A549 (cell line): ENCODE measurements around the gene DAB1.

Experiments used
- CEBPB ChIP-seq, 2 experiments: fragments of >200 bp in 1 of 2; sonication (Bioruptor Twin) in 1 of 2; formaldehyde crosslinking in 1 of 2; IDR thresholded peaks; 2 replicates each; pipeline ENCODE4 v1.6.1; 2012 to 2016
- CHD4 ChIP-seq: fragments of 200-600 bp; sonication (generic); IDR thresholded peaks from 2 replicates; pipeline ENCODE4 v1.6.1; 2016; ENCODE audit warnings: antibody characterized with exemption, mild to moderate bottlenecking, borderline replicate concordance
- JUNB ChIP-seq: fragments of >200 bp; sonication (Bioruptor Twin); formaldehyde crosslinking; IDR thresholded peaks from 2 replicates; pipeline ENCODE4 v1.6.1; 2016
- POLR2A ChIP-seq: IDR thresholded peaks from 2 replicates; pipeline ENCODE4 v1.6.1; 2012; ENCODE audit warnings: mild to moderate bottlenecking, low read length
- RCOR1 ChIP-seq: fragments of 150-350 bp; IDR thresholded peaks from 2 replicates; pipeline ENCODE4 v1.6.1; 2014; ENCODE audit warnings: antibody characterized with exemption, low read length, low read depth
- RFX5 ChIP-seq: fragments of 450-650 bp; IDR thresholded peaks from 2 replicates; pipeline ENCODE4 v1.7.1; 2014; ENCODE audit warnings: antibody characterized with exemption, mild to moderate bottlenecking, moderate library complexity
- RNF2 ChIP-seq: fragments of 200-600 bp; sonication (generic); IDR thresholded peaks from 2 replicates; pipeline ENCODE4 v1.6.1; 2016; ENCODE audit warnings: low read depth, mild to moderate bottlenecking, antibody characterized with exemption, moderate library complexity, borderline replicate concordance
- ZNF302 ChIP-seq: fragments of 250-450 bp; sonication (Bioruptor Pico); IDR thresholded peaks from 2 replicates; pipeline ENCODE4 v1.9.0; 2021; ENCODE audit warnings: inconsistent platforms, mild to moderate bottlenecking, moderate library complexity
- TF ChIP-seq, protein P1 (sequence below): fragments of >200 bp; sonication (Bioruptor Twin); formaldehyde crosslinking; IDR thresholded peaks from 3 replicates; pipeline ENCODE4 v1.5.1; 2016
- TF ChIP-seq, protein P2 (sequence below): fragments of 200-600 bp; sonication (generic); IDR thresholded peaks from 2 replicates; pipeline ENCODE4 v1.6.1; 2016; ENCODE audit warnings: antibody characterized with exemption, mild to moderate bottlenecking, moderate library complexity

DNA sequence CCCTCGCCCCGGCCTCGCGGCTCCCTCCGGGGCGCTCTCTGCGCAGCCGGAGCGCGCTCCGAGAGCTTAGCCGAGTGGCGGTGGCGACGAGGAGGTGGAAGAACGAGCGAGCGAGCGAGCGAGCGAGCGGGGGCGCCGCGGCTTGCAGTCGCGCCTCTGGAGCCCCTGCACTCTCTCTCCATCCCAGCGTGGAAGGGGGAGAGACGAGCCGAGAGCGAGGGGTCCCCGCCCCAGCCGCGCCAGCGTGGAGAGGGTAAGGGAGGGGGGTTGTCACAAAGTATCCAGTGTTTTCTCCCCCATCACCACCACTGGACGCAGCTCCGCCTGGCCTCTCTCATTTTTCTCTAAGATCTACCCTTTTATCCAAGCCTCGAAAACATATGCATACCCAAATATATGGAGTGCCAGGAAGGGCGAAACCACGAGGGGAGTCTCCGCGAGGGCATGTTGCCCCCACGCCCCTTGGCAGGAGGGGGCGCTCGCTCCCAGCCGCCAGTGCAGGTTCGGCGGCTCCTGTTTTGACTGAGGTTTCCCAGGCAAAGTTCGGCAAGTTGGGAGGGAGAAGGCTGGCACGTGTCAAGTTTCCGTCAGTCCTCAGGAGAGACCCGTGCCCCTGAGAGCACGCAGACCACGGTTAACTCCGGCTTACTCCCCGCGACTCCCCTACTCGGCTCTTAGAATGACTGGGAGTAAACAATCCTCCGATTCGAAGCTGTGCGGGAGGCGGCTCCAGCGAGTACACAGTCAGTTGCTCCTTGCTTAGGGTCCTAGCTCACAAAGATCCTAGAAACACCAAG is 569 bp upstream of the DAB1 start:
- TF ChIP-seq RNF2 = no peak
- TF ChIP-seq, protein P1, sequence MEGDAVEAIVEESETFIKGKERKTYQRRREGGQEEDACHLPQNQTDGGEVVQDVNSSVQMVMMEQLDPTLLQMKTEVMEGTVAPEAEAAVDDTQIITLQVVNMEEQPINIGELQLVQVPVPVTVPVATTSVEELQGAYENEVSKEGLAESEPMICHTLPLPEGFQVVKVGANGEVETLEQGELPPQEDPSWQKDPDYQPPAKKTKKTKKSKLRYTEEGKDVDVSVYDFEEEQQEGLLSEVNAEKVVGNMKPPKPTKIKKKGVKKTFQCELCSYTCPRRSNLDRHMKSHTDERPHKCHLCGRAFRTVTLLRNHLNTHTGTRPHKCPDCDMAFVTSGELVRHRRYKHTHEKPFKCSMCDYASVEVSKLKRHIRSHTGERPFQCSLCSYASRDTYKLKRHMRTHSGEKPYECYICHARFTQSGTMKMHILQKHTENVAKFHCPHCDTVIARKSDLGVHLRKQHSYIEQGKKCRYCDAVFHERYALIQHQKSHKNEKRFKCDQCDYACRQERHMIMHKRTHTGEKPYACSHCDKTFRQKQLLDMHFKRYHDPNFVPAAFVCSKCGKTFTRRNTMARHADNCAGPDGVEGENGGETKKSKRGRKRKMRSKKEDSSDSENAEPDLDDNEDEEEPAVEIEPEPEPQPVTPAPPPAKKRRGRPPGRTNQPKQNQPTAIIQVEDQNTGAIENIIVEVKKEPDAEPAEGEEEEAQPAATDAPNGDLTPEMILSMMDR = no peak
- TF ChIP-seq POLR2A = no peak
- no peak for TF ChIP-seq JUNB
- TF ChIP-seq CEBPB (IDR thresholded peaks at IDR 0.05) = no peak
- TF ChIP-seq, protein P2, sequence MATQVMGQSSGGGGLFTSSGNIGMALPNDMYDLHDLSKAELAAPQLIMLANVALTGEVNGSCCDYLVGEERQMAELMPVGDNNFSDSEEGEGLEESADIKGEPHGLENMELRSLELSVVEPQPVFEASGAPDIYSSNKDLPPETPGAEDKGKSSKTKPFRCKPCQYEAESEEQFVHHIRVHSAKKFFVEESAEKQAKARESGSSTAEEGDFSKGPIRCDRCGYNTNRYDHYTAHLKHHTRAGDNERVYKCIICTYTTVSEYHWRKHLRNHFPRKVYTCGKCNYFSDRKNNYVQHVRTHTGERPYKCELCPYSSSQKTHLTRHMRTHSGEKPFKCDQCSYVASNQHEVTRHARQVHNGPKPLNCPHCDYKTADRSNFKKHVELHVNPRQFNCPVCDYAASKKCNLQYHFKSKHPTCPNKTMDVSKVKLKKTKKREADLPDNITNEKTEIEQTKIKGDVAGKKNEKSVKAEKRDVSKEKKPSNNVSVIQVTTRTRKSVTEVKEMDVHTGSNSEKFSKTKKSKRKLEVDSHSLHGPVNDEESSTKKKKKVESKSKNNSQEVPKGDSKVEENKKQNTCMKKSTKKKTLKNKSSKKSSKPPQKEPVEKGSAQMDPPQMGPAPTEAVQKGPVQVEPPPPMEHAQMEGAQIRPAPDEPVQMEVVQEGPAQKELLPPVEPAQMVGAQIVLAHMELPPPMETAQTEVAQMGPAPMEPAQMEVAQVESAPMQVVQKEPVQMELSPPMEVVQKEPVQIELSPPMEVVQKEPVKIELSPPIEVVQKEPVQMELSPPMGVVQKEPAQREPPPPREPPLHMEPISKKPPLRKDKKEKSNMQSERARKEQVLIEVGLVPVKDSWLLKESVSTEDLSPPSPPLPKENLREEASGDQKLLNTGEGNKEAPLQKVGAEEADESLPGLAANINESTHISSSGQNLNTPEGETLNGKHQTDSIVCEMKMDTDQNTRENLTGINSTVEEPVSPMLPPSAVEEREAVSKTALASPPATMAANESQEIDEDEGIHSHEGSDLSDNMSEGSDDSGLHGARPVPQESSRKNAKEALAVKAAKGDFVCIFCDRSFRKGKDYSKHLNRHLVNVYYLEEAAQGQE = no peak
- no peak for TF ChIP-seq CHD4
- no peak for TF ChIP-seq RFX5
- no peak for TF ChIP-seq RCOR1
- TF ChIP-seq ZNF302 (CRISPR knock-in tag) = no peak
